HG02610 (cell line): ENCODE data around the gene GNAO1.

Experiments
- ATAC-seq: cut with Tn5 transposase; IDR thresholded peaks from one replicate; pipeline ENCODE4 v1.9.1; 2021; ENCODE audit warnings: mild to moderate bottlenecking, moderate library complexity; ENCODE audit not compliant: unreplicated experiment

Gene GNAO1

DNA sequence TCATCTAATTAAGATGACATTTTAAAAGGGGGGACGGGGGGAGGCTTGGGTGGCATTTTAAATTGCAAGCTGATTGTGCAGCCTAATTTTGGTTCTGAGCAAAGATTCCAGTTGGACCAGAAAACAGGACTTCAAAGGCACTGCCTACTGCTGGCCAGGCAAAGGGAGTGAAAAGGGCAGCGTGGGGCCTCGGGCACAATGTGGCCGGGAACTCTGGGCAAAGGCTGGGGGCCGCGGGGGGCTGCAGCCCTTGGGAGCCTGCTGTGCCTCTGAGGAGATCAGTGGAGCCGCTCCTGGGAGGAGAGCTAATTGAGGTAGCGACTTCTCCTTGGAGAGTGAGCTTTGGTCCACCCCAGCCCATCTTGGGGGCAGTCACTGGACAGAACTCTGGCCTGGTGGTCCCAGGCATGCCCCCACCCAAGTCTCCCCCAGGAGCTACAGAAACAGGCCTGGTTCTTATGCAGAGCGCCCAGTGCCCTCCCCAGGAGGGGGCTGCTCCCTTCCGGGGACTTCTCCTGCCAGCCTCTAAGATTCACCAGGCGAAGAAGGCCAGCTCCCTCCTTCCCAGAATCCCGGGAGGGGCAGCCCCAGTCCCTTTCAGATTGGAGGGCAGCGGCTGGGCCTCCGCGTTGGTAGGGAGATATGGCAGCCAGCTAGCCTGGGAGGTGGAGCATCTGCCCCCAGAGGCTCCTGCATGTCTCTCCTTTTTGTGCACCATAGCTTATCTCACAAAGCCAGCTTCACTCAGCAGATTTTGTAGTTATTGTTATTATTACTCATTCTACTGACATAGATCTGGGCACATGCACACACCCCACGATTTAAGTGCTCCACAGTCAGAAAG lies 115.6 kb downstream of the GNAO1 start:
- no peak for ATAC-seq

DNA sequence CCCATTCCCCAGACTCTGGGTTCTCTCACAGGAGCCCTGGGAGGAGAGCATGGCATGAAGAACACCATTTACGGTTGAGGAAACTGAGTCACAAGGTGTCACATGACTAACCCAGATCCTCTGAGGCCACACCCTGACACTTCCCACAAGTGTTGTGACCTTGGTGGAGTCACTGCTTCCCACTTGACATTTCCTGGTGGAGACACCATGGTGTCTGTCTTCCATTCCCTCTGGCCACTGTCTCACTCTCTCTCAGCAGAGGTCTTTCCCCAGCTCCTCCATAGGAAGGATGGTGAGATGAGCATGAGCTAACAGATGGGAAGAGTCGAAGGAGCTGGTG lies 116.2 kb downstream of the GNAO1 start:
- no peak for ATAC-seq

GRCh38 chr16:56309008-56309407 lies 117.7 kb downstream of the GNAO1 start:
- no peak for ATAC-seq

DNA sequence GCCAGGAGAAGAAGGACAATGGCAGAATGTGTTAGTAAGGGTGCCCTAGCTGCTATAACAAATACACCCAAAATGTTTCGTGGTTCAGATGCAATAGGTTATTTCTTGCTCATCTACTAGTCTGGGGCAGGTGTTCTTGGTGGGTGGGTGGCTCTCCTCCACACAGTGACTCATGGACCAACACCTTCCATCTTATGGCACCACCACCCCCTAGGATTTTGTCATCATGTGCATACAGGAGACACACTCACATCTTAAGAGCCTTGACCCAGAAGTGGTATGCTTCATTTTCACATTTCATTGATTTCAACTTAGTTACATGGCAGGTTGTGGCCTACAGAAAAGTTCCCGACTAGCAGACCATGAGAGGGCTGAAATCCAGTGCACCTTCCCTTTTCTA lies 119.4 kb downstream of the GNAO1 start:
- ATAC-seq = no peak

DNA sequence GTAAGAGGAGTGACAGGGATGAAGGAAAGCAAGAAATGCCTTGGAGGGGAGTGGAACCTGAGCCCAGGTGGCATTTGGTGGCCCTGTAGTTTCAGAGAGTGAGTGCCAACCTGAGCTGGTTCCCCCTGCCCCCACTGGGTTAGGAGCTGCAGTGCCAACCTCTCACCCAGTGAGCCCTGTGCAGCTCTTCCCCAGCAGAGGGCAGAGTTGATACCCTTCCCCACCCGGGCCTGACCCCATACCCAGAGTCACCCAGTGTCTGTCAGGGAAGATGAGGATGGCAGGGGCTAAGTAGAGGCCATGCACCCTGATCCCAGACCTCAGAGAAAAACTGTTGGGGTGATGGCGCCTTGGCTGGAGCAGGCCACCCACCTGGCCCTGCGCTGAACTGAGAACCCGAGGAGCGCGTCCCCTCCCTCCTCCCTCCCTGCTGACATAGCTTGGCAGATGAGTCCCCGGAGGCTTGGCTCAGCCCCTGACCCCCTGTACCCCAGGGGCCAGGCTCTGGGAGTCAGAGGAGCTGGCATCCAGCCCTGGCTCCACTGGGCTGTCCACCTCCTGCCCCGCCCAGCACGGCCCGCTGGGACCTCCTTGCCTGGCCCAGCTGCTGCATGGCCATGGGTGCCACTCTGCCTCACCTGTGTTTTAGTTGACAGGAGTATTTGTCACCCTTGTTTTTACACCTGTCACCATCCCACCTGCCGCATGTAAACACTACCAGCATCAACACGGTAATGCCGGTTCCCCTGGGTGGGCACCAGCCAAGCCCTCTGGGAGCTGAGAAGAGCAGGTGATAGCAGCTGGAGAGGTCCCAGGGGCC lies 120.1 kb downstream of the GNAO1 start:
- no peak for ATAC-seq

DNA sequence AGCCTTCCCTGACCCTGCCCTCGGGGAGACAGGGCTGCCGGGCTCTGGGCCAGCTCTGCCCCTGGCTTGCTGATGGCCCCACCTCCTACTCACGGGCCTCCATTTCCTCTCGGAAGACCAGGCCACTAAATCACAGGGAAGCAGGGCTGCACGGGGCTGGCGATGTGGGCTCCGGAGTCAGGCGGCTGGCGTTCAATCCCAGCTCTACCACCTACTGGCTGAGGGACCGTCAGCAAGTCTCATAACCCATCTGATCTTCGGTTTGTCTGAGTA lies 120.7 kb downstream of the GNAO1 start:
- ATAC-seq = no peak

GRCh38 chr16:56312556-56312955 lies 121.3 kb downstream of the GNAO1 start:
- no peak for ATAC-seq

- ATAC-seq = no peak
Measured at GRCh38 chr16:56314244-56314850, 123.1 kb downstream of the GNAO1 start.

DNA sequence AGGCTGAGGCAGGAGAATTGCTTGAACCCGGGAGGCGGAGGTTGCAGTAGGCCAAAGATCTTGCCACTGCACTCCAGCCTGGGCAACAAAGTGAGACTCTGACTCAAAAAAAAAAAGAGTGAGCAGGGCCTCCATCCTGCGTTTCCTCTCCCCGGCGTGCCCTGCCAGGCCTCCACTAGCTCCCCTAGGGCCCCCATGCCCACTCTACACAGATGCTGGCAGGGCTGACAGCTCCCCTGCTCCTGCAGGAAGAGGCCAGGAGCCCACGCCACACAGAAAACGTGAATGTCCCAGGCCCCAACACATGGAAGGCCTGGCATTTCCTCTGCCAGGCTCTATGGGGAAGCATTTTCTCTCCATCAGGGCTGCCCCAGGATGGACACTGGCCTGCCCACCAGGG lies 124.7 kb downstream of the GNAO1 start:
- no peak for ATAC-seq

DNA sequence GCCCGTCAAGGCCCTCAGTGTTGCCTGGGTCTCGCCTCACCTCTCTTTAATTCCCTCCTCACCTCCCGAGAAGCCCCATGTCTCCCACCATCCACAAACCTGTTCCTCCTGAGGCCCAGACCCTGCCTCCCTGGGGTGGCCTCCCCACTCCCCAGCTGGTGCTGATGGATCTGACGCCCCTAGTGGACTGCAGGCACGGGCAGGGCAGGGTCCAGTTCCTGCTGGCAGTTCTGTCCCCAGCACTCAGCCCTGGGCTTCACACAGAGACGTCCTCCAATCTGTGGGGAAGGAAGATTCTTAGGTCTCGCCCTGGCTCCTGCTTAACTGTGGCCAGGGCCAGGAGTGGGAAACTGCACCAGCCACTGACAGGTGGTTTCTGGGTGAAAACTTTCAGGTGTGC lies 125.3 kb downstream of the GNAO1 start:
- ATAC-seq = no peak

- peak; percentile 82 for ATAC-seq
Measured at GRCh38 chr16:56317998-56318826, 126.9 kb downstream of the GNAO1 start.

GRCh38 chr16:56318827-56319140 lies 127.5 kb downstream of the GNAO1 start:
- ATAC-seq = no peak

GRCh38 chr16:56319376-56319775 lies 128.1 kb downstream of the GNAO1 start:
- no peak for ATAC-seq

GRCh38 chr16:56320056-56320455 lies 128.8 kb downstream of the GNAO1 start:
- ATAC-seq = no peak

- ATAC-seq = no peak
Measured at GRCh38 chr16:56320811-56321558, 129.7 kb downstream of the GNAO1 start.

DNA sequence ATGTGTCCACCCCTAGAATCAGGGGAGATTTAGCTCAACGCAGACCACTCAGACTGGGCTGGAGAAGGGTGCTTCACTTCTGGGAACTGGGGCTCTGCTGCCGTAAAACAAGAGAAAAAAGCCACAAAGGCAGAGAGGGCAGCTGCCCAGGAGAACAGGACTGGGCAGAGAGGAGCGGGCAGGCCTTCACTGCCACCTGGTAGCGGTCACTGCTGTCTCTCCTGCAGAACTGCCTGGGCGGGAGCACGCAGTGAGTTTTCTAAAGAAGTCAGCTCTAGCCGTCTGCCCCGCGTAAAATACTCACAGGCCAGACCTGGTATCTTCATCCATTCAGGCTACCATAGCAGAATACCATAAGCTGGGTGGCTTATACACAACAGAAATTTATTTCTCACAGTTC lies 130.3 kb downstream of the GNAO1 start:
- ATAC-seq = no peak

GRCh38 chr16:56324406-56324805 lies 133.1 kb downstream of the GNAO1 start:
- ATAC-seq = no peak

- no peak for ATAC-seq
Measured at GRCh38 chr16:56325956-56326355, 134.7 kb downstream of the GNAO1 start.

DNA sequence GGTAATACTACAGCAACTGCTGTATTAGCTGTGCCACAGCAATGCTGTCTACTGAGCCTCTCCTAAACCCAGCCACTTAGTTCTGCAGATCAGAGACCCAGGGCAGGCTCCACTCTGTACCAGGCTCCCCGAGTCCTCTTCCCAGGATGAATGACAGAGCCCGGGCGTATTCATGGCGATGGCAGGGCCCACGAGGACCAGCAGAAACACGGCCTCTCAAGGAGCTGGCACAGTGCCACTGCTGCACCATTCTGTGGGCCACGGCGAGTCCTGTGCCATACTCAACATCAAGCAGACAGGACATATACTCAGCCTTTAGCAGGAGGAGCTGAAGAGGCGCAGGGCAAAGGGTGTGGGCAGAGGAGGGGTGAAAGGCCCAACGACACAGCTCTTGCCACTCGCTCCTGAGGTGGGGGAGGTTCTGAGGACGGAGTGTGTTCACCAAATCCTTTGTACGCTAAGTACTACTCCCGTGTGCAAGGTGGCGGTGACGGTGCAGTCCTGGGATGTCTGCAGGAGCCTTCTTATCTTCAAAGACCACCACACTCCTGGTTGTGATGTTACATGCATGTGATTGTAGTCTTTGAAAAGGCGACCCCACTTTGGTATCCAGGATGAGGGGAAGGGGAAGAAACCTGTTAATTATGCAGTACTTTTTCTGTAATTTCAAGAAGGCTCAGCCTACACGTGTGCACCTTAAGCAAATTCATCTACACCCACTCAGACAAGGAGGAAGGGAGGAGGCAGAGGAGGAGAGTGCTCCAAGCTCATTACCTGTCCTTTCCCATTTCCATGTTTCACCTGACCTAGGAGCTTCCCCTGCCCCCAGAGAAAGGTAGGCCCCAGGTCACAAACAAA lies 136.0 kb downstream of the GNAO1 start:
- ATAC-seq = no peak

GRCh38 chr16:56327929-56328258 lies 136.6 kb downstream of the GNAO1 start:
- no peak for ATAC-seq
